Activated CD8-positive, alpha-beta memory T cell treated with anti-CD3 and anti-CD28 coated beads for 48 hours (primary cell): Measurements from ENCODE around the gene ABCA2.

Experiments
- DNase-seq, 3 experiments: peaks; one replicate each; pipeline ENCODE4 v3.0.0-alpha.2; 2020; ENCODE audit warnings: low read depth in 2 of 3, low spot score in 2 of 3

The ABCA2 gene

DNA sequence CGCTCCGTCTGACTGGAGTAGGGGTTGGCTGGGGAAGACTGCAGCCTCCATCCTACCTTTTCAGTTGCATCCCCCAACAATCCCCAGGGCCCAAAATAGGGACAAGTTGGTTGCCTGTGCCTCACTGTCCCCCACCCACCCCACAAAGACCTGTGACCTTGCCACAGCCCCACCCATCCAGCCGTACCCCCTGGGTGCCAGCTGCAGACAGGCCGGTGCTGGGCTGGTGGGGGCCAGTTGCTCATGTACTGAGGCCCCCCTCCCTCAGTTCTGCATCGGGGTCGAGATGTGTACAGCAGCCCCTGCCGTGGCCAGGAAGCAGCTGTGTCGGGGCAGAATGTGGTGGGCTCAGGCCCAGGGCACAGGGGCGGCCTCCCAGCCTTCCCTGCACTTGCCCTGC, 44.9 kb downstream of the ABCA2 start:
- DNase-seq = no peak

GRCh38 chr9:136982232-136983051, 45.6 kb downstream of the ABCA2 start, which contains the start of gene LCNL1:
LCNL1 (plus strand) TSS chr9:136982993; CDS start chr9:136983587, 594 bp downstream.
- no peak for DNase-seq

- no peak for DNase-seq
Observed at GRCh38 chr9:136981588-136982231, 46.3 kb downstream of the ABCA2 start.

DNA sequence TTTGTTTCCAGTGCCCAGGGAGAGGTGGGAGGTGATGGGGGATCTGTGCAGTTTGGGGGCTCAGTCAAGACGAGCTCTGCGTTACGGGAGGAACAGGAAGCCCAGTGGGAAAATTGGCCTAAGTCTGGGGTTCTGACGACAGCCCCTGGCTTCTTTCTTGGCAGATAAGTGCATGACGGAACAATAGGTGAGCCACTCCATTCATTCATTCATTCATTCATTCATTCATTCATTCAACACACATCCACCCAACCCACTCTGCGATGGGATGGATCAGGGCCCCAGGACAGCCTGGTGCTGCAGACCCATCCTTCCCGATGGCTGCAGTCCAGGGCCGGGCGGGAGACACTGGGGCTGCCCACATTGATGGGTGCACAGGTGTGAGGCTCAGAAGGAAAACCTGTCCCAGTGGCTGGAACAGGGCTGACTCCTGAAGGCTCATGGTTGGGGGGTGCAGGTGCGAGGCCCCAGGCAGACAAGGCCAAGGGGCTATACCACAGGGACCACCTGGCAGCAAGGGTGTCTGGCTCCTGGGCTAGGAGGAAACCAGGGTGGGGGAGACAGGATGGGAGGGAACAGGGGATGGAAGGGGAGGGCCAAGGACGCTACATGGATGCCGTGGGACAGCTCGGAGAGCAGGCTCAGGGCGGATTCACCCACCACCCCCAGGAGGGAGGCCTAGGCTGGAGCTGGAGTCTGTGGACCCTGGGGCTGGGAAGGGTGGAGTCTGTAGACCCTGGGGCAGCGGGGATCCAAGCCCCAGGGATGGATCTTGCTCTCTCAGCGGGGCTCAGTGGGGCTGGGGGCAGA, 47.2 kb downstream of the ABCA2 start:
- DNase-seq = no peak

DNA sequence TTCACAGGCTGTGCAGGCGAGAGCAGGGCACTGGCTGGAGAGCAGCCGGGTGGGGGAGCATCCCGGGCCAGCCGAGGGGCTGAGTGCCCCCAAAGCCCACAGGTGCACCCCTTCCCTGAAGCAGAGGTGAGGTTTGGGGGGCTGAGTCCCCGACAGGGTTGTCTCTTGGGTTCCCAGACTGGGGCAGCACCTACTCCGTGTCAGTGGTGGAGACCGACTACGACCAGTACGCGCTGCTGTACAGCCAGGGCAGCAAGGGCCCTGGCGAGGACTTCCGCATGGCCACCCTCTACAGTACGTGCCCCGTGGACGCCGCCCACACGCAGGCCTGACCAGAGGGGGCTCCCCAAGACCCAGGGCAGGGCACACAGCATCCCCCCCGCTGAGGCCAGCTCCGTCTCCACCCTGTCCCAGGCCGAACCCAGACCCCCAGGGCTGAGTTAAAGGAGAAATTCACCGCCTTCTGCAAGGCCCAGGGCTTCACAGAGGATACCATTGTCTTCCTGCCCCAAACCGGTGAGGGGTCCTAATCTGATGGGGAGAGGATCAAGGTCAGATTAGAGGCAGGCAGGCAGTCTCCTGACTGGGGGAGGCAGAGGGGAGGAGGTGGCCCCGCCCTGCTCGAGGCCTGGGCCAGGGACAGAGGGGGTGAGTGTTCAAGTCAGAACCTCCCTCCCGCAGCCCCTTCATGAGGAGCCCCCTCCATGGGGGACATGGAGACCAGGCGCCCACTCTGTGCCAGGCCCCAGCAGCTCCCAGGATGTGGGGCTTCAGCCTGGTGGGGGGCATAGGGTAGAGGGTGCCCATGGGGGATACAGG, 48.1 kb downstream of the ABCA2 start:
- DNase-seq = no peak

- DNase-seq = no peak
Observed at GRCh38 chr9:136978865-136979544, 49.0 kb downstream of the ABCA2 start.

DNA sequence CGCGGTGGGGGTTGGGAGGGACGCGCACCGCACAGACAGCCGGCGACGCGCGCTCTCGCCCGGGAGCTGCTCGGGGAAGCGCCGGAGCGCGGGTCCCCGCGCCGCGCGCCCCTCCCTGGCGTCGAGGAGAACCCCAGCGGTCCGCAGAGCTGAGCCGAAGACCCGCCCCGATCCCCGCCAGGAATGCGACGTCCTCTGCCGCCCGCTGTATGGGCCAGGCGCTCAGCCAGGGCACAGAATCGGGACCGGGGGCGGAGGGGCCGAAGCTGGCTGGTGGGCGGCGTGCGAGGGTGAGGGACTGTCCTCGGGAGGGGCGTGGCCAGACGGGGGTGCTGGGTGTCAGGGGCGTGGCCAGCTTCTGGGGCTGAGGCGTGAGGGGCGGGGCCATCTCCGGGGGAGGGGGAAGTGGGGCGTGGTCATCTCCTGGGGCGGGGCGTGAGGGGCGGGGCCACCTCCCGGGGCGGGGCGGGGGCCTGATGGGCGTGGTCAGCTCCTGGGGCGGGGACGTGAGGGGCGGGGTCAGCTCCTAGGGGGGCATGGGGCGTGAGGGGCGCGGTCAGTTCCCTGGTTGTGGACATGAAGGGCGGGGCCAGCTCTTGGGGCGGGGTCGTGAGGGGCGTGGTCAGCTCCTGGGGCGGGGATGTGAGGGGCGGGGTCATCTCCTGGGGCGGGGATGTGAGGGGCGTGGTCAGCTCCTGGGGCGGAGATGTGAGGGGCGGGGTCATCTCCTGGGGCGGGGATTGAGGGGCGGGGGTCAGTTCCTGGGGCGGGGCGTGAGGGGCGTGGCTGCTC, 49.8 kb downstream of the ABCA2 start:
- peak in 1 of 3 experiments; percentile 52 for DNase-seq

DNA sequence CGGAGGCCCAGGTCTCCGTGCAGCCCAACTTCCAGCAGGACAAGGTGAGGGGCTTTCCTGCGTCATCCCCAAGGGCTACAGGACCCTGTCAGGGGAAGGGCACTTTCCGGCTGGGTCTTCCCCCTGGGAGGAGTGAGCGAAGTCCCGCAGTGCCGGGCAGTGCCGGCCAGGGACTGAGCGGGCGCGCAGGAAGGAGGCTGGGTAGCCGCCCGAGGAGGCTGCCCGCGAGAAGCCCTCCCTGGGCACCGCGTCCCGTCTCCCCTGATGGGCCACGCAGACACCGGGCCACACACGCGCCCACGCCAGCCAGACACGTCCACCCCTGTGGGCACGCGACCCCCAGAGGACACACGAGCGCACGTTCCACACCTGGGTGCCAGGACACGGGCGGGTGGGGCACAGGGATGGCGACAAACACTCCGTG, 50.4 kb downstream of the ABCA2 start:
- no peak for DNase-seq

- no peak for DNase-seq
Observed at GRCh38 chr9:136977223-136977622, 50.8 kb downstream of the ABCA2 start, which contains the start of gene PTGDS. PTGDS (plus strand) TSS chr9:136977504; CDS start chr9:136977579, 75 bp downstream.

DNA sequence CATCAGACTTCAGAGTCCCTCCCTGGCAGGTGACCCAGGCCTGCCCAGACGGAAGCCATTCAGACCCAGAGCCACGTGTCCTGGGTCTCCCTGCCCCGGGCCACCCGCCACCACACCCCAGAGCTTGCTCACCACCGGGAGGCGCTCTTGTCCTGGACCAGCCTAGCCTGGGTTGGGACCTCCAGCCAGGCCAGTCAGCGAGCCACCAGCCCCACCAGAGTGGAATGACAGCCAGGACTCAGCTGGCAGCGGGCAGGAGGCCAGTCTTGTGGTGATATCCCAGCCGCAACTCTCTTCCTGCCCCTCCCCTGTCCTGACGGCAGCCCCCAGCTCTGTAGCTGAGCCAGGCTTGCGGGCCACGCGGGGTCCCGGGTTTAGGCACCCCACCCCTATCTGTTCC, 52.4 kb downstream of the ABCA2 start:
- DNase-seq = no peak

DNA sequence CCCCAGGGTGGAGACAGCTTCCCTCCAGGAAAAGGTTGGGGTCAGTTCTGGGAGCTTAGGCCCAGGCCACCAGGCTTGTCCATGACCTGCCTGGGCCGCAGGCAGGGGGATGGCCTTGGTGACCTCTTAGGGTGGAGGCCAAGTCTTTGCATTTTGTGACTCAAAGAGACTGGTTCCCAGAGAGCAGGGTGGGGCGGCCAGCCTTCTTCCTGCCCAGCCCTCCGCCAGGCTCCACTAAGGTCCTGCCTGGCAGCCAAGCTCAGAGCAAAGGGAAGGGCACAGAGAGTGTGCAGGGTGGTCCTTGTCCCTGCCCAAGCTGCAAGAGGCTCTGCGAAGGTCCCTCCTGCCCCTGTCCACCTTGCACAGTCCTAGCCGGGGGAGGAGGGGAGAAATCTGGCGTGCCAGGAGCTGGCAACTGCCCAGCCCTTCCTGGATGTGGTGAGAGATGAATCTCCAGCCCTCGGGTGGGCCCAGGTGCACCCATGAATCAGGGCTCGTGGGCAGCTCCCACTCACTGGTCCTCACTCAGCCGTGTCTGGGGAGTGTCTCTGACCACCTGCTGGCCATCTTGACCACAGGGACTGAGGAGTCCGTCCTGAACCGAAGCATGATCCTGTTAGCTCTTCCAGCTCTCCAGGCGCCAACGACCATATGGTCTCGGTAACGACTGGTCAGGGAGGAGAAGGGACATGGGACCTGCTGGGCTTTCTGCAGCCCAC, 53.1 kb downstream of the ABCA2 start:
- no peak for DNase-seq

DNA sequence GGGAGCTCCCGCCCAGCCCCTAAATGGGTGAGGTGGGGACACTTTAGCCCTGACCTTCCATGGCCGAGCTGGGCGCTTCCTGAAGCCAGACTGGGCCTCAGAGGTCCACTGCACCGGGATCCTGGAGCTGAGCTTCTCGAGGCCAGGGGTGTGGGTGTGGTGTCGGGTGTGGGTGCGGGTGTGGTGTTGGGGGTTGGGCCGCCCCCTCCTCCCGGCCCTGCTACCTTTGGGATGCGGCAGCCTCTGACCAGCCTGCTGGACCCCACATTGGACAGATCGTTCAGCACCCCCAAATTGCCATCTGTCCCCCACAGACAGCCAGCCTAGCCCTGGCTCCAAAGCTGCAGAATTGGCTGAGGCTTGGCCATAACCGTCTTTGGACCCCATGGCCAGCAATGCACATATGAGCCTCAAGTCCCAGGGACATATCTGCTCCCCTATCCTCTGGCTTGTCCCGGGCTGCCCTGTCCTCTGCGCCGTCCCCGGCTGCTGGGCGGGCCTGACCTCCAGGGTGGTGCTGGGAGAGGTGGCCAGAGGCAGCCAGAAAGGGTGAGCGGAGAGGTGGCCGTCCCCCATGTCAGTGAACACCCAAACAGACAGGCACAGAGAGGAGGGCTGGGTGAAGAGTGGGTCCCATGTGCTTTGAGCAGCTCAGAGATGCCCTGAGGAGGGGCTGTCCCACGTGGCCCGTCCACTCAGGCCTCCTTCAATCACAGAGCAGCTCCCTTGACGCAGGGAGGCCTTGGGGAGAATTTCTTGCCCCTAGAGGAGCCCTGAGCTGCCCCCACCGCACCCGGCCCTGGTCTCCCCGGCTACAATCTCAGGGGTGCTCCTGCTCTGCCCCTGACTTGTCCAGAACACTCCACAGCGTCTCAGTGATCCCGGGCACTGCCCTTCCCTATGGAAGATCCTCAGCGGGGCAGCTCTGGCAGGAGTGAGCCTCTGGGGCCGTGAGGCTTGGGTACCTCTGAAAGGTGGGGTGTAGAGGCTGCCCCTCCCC, 54.1 kb downstream of the ABCA2 start:
- DNase-seq = no peak

GRCh38 chr9:136972743-136973142, 55.3 kb downstream of the ABCA2 start:
- DNase-seq = no peak

DNA sequence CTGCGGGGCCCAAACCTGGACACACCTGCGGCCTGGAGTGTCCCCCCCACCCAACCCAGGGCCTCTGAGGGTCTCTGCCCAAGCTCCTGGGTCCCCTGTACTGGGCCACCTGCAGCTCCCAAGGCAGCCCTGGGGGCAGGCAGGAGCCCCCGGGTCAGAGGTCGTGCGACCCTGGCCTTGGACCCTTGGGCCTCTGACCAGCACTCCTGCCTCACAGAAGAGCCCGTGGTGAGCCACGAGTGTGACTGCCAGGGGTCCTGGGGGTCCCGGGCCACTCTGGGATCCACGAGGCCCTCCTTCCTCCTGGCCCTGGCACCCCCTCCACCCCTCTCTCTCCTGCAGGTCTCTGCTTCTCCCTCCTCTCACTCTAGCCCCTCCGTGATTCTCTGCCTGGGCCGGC, 55.7 kb downstream of the ABCA2 start:
- no peak for DNase-seq

GRCh38 chr9:136971746-136972145, 56.3 kb downstream of the ABCA2 start:
- no peak for DNase-seq

DNA sequence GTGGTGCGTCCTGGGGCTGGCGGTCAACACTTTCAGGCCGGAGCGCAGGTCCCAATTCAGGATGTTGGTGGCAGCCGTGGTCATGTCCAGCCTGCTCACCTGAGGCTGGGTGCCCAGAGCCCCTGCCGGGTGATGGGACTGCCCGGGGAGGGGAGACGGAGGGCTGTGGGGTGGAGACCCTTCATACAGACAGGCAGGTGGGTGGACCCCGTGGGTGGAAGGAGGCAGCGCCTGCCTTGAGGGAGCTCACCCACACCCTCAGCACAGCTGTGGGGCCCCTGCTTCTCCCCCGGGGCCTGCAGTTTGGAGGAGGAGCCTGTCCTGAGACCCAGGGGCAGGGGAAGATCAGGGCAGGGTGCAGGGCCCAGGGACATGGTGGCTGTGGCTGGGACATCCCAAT, 57.7 kb downstream of the ABCA2 start:
- no peak for DNase-seq

- DNase-seq = no peak
Observed at GRCh38 chr9:136969774-136970173, 58.3 kb downstream of the ABCA2 start.

DNA sequence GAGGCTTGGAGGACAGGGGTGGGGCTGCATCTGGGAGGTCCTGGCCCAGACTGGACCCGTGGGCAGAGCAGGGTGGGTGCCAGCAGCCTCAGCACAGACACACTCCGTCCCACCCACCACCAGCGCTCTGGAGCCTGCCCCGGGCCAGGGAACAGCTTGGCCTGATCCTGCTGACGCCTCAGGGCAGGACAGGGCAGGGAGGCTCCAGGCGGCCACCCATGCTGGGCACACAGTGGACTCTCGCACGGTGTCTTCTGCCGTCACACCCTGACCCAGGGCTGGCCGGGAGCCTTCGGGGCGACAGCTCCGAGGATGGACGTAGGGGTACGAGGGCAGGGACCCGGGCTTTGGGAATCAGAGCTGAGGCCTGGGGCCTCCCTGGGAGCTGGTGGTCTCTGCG, 58.9 kb downstream of the ABCA2 start:
- DNase-seq = no peak
